ENCODE results near the gene SORCS3. TPM values are rescaled to one million over a fixed set of nuclear protein-coding genes. Genes with fewer than 3 reads are reported as not detected.

The SORCS3 gene
- polyA plus RNA-seq, 1 donor (not counting 4 experiments of a cell fraction or from before 2014, with no cell fraction given): not detected

DNA sequence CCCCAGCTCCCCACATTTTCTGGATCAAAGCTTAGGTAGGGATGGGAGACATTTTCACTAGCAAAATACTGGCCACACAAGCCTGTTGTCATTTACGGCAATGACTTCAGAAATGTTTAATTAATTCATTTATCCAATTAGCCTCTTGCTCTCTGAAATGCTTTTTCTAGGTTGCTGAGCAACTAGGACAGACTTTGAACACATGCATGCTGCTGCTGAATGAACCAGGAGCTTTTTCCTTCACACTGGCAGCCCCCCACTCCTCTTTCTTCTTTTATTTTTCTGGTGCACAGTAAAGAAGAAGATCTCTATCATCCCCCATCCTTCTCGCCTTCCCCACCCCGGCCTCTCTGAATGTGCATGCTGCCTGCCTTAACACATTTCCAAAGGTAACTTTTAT, 22.5 kb downstream of the SORCS3 start:
- TF ChIP-seq, protein P1, sequence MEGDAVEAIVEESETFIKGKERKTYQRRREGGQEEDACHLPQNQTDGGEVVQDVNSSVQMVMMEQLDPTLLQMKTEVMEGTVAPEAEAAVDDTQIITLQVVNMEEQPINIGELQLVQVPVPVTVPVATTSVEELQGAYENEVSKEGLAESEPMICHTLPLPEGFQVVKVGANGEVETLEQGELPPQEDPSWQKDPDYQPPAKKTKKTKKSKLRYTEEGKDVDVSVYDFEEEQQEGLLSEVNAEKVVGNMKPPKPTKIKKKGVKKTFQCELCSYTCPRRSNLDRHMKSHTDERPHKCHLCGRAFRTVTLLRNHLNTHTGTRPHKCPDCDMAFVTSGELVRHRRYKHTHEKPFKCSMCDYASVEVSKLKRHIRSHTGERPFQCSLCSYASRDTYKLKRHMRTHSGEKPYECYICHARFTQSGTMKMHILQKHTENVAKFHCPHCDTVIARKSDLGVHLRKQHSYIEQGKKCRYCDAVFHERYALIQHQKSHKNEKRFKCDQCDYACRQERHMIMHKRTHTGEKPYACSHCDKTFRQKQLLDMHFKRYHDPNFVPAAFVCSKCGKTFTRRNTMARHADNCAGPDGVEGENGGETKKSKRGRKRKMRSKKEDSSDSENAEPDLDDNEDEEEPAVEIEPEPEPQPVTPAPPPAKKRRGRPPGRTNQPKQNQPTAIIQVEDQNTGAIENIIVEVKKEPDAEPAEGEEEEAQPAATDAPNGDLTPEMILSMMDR (optimal IDR thresholded peaks at IDR 0.05 in 1 of 3, IDR thresholded peaks at IDR 0.05 in 1 of 3, conservative IDR thresholded peaks at IDR 0.05 in 1 of 3; ENCODE audit: extremely low read depth in 1 of 3, insufficient read depth in 2 of 3, low read length in 3 of 3): no peak
- no peak for TF ChIP-seq EZH2 (IDR thresholded peaks at IDR 0.05; ENCODE audit: low read length)
- no peak overlapping the region for H2AFZ ChIP-seq (ENCODE audit: control insufficient read depth, low read length)

DNA sequence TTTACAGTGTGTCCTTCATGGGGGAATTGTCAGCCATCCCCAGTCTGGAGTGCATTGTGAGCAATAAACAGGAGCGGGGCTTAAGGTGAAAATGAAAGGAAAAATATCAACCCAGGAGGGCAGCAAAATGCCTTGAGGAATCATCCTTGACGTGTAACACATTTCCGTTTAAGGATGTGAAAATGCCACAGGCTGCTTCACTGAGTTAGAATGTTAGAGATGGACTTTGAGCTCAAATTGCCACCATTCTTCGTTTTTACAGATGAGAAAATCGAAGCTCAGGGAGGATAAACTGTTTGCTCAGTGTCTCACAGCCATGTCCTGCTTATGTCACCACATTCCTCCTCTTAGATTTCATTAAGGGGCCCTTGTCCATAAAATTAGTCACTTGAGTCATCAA, 23.1 kb downstream of the SORCS3 start:
- dilution Hi-C loops (cut with MboI; ENCODE audit: extremely low pct_ligation_motif_present, low sequenced_read_pairs): no loop called here
- Histone ChIP-seq H3K27me3 (ENCODE audit: control insufficient read depth, extremely low read depth, insufficient read depth, low read length) (no peaks in the 10 kb centered on the region), H4K20me1 (ENCODE audit: control insufficient read depth, extremely low read depth, insufficient read depth, low read length) (no peaks in the 10 kb centered on the region), H3K9me3 (ENCODE audit: control insufficient read depth, low read depth, low read length) (no peaks in the 10 kb centered on the region), H3K36me3 (ENCODE audit: control insufficient read depth in 2 of 2, extremely low read depth in 1 of 2, insufficient read depth in 2 of 2, low read length in 2 of 2) (no peaks in the 10 kb centered on the region), H3K9me1 (ENCODE audit: control insufficient read depth, extremely low read depth, insufficient read depth, low read length) (no peaks in the 10 kb centered on the region), H3K4me1 (ENCODE audit: control insufficient read depth, extremely low read depth, insufficient read depth, low read length) (no peaks in the 10 kb centered on the region), H3K79me2 (ENCODE audit: control insufficient read depth, insufficient read depth, low read length) (no peaks in the 10 kb centered on the region), H3K4me3 (ENCODE audit: control insufficient read depth in 2 of 3, extremely low read depth in 1 of 3, insufficient read depth in 2 of 3, low read depth in 1 of 3, low read length in 3 of 3) (no peak overlapping the region), H3K4me2 (ENCODE audit: control insufficient read depth, extremely low read depth, insufficient read depth, low read depth, low read length) (no peak overlapping the region), H3K27ac (ENCODE audit: control insufficient read depth, insufficient read depth, low read length) (no peak overlapping the region), H3K9ac (ENCODE audit: control insufficient read depth, extremely low read depth, insufficient read depth, low read length) (no peak overlapping the region), H2AFZ (ENCODE audit: control insufficient read depth, low read length) (no peak overlapping the region)
- TF ChIP-seq EZH2 (IDR thresholded peaks at IDR 0.05; ENCODE audit: low read length): no peak
- TF ChIP-seq, protein P1 (optimal IDR thresholded peaks at IDR 0.05 in 1 of 3, IDR thresholded peaks at IDR 0.05 in 1 of 3, conservative IDR thresholded peaks at IDR 0.05 in 1 of 3; ENCODE audit: extremely low read depth in 1 of 3, insufficient read depth in 2 of 3, low read length in 3 of 3): no peak
- DNase-seq (ENCODE audit: low read depth, low spot score): no peak
- no peak for FAIRE-seq

More for the DNA sequence above, 22.5 kb downstream of the SORCS3 start:
- no peaks in the 10 kb centered on the region for H3K9me3 ChIP-seq (ENCODE audit: control insufficient read depth, low read depth, low read length)
- no peak overlapping the region for H3K27ac ChIP-seq (ENCODE audit: control insufficient read depth, insufficient read depth, low read length)
- no peaks in the 10 kb centered on the region for H3K4me1 ChIP-seq (ENCODE audit: control insufficient read depth, extremely low read depth, insufficient read depth, low read length)
- H3K9ac ChIP-seq (ENCODE audit: control insufficient read depth, extremely low read depth, insufficient read depth, low read length): no peak overlapping the region
- no peak for FAIRE-seq
- H3K9me1 ChIP-seq (ENCODE audit: control insufficient read depth, extremely low read depth, insufficient read depth, low read length): no peaks in the 10 kb centered on the region
- no peak overlapping the region for H3K4me2 ChIP-seq (ENCODE audit: control insufficient read depth, extremely low read depth, insufficient read depth, low read depth, low read length)
- DNase-seq (ENCODE audit: low read depth, low spot score): no peak
- H3K27me3 ChIP-seq (ENCODE audit: control insufficient read depth, extremely low read depth, insufficient read depth, low read length): no peaks in the 10 kb centered on the region
- no peaks in the 10 kb centered on the region for H4K20me1 ChIP-seq (ENCODE audit: control insufficient read depth, extremely low read depth, insufficient read depth, low read length)
- H3K79me2 ChIP-seq (ENCODE audit: control insufficient read depth, insufficient read depth, low read length): no peaks in the 10 kb centered on the region
- no peak overlapping the region for H3K4me3 ChIP-seq (ENCODE audit: control insufficient read depth in 2 of 3, extremely low read depth in 1 of 3, insufficient read depth in 2 of 3, low read depth in 1 of 3, low read length in 3 of 3)
- H3K36me3 ChIP-seq (ENCODE audit: control insufficient read depth in 2 of 2, extremely low read depth in 1 of 2, insufficient read depth in 2 of 2, low read length in 2 of 2): no peaks in the 10 kb centered on the region
- dilution Hi-C loops (cut with MboI; ENCODE audit: extremely low pct_ligation_motif_present, low sequenced_read_pairs): no loop called here
